GM21390 (cell line): ENCODE measurements around the gene EML1.

Experiments used
- ATAC-seq: cut with Tn5 transposase; IDR thresholded peaks from one replicate; pipeline ENCODE4 v1.9.1; 2021; ENCODE audit not compliant: unreplicated experiment

EML1 gene

GRCh38 chr14:99862136-99862535, 68.9 kb downstream of the EML1 start:
- no peak for ATAC-seq

DNA sequence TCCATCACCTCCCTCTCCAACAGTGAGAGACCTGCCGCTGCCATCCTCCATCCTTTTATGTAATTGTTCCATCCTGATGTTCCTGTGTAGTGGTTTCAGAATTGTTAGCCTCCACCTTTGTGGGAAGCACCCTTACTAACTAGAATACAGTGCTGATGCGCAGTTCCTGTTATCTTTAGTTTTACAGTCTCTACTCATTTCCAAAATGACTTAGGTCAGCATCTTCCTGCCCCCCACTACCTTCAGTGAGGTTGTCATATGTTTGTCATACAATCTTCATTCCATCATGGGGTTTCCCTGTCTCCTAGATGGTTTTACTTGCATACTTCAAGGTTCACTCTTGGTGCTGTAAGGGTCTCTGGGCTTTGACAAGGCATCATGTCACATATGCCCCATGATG, 69.8 kb downstream of the EML1 start:
- ATAC-seq = no peak

DNA sequence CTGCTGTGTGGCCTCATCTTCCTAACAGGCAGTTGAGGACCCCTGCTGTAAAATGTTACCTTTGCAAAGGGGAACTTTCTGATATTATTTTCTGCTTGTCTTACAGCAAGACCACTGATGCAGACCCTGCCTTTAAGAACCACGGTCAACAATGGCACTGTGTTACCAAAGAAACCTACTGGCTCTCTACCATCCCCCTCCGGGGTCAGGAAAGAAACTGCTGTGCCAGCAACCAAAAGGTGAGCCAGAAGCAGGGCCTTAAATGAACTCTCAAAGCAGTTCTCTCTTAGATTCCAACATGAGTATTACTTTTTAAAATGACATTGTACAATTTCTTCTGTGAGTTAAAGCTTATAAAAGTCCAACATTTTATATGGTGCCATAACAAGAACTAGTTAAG, 72.2 kb downstream of the EML1 start:
- ATAC-seq = no peak

- ATAC-seq = no peak
These were observed 77.4 kb downstream of the EML1 start for GRCh38 chr14:99870617-99871016.

GRCh38 chr14:99871771-99872170, 78.6 kb downstream of the EML1 start:
- no peak for ATAC-seq

GRCh38 chr14:99872786-99873440, 79.7 kb downstream of the EML1 start:
- no peak for ATAC-seq

- ATAC-seq = no peak
These were observed 80.4 kb downstream of the EML1 start for GRCh38 chr14:99873653-99874052.

GRCh38 chr14:99874306-99874705, 81.1 kb downstream of the EML1 start:
- no peak for ATAC-seq

DNA sequence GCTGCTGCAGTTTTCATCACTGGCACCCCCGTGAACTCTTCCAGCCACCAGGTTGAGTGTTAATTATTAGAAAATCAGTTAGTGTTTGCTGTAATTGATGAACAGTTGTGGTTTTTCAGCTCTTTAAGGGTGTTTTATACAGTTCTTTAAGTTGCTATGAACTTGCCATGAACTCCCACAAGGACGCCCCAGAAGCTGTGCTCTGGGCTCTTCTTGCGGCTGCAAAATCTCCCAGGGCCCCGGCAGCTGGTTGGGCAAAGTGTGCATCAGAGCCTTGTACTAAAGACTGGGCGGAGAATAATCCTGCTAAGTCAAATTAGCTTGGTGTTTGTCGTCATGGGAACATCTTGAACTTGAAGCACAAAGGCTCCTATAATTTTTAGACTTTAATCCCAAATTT, 82.2 kb downstream of the EML1 start:
- ATAC-seq = no peak

DNA sequence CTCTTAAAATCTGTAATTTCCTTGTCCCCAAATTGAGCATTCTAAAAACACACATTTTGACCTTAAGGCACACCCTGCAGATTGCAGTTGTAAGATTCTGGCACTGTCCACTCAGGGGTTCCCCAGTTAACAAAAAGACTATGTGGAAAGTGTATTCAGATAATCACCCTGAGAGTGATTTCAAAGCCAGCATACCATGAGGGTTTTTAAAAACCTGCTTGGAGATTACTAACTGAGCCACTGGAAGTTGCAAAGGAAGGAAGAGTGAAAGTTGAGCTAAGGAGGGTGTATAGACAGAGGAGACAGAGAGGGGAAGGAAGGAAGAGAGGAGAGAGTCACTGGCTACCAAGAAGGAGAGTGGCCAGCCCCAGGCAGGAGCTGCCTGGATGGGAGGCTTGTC, 82.6 kb downstream of the EML1 start:
- ATAC-seq = no peak

- ATAC-seq = no peak
These were observed 83.2 kb downstream of the EML1 start for GRCh38 chr14:99876406-99876805.

- ATAC-seq = no peak
These were observed 85.3 kb downstream of the EML1 start for GRCh38 chr14:99878563-99878962.

- ATAC-seq = no peak
These were observed 86.4 kb downstream of the EML1 start for GRCh38 chr14:99879401-99880295.

GRCh38 chr14:99880651-99881420, 87.6 kb downstream of the EML1 start:
- no peak for ATAC-seq

- no peak for ATAC-seq
These were observed 90.8 kb downstream of the EML1 start for GRCh38 chr14:99883866-99884650.

- peak; percentile 78 for ATAC-seq
These were observed 91.8 kb downstream of the EML1 start for GRCh38 chr14:99884834-99885648.

- ATAC-seq = no peak
These were observed 92.4 kb downstream of the EML1 start for GRCh38 chr14:99885649-99885958.

- no peak for ATAC-seq
These were observed 94.2 kb downstream of the EML1 start for GRCh38 chr14:99887407-99887806.

DNA sequence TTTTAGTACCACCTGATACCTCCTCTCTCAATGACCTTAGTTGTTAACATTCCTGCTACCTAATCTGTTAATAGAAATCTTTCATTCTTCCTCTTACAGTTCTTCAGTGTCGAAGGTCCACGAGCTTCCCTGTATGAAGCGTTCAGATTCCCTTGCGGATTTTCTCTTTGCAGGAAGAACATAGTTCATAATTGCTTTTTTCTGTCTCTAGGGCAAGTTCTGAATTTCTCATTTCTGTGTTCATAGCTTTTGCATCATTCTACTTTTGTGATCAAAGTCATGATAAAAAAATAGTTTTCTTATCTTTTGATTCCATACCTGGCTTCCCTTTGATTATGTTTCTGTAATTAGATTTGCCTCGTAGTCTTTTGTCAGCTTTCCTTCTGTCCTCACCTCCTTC, 94.9 kb downstream of the EML1 start:
- ATAC-seq = no peak

DNA sequence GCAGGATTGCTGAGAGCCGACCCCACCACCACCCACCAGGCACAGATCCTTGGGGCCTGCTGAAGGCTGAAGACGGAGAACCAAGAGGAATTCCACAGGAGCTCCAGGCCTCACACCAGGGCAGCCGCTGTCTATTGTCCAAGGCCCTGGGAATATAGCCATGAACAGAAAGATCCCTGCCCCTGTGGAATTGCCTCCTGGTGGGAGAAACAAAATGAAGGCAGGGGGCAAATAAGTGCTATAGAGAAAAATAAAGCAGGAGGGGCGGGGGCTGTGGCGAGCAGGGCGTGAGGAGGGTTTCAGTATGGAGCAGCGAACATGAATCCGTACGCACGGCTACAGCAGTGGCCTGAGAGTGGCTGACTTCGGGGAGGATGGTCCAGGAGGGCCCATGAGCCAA, 96.1 kb downstream of the EML1 start:
- ATAC-seq = no peak
